C4-2B (cell line): ENCODE results near the gene ZSWIM9.

Experiments used
- ZFX ChIP-seq: fragments of 450-650 bp; IDR thresholded peaks from 2 replicates; pipeline ENCODE4 v1.6.1; 2017
- TF ChIP-seq, protein P1 (sequence below): fragments of 450-650 bp; conservative IDR thresholded peaks from 2 replicates; pipeline ENCODE4 v1.5.1; 2017; ENCODE audit warnings: mild to moderate bottlenecking

DNA sequence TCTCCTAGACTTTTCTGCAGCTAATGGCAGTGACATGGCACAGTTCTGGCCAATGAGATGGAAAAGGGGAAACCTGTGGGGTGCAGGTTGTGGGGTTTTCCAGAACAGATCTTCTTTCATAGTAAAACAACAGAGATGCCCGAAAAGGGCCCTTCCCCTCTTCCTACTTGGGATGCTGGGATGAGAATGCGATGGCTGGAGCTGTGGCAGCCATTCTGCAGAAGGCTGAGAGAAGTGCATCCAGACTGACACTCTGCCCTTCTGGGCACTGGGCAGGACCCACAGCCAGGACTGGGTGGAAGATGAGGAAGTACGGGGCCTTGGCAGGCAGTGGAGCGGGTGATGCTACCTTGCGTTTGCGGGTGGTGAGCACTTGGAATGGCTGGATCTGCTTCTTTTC, 42.9 kb upstream of the ZSWIM9 start:
- TF ChIP-seq, protein P1, sequence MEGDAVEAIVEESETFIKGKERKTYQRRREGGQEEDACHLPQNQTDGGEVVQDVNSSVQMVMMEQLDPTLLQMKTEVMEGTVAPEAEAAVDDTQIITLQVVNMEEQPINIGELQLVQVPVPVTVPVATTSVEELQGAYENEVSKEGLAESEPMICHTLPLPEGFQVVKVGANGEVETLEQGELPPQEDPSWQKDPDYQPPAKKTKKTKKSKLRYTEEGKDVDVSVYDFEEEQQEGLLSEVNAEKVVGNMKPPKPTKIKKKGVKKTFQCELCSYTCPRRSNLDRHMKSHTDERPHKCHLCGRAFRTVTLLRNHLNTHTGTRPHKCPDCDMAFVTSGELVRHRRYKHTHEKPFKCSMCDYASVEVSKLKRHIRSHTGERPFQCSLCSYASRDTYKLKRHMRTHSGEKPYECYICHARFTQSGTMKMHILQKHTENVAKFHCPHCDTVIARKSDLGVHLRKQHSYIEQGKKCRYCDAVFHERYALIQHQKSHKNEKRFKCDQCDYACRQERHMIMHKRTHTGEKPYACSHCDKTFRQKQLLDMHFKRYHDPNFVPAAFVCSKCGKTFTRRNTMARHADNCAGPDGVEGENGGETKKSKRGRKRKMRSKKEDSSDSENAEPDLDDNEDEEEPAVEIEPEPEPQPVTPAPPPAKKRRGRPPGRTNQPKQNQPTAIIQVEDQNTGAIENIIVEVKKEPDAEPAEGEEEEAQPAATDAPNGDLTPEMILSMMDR, result no peak
- TF ChIP-seq ZFX, result no peak
